Measurements from ENCODE around the gene ANO3. TPM values are rescaled to one million over a fixed set of nuclear protein-coding genes. Genes with fewer than 3 reads are reported as not detected.

ANO3 gene
- total and polyA plus RNA-seq, 2 donors (not counting 1 experiment from before 2014, with no cell fraction given), result not detected

- no peak for TF ChIP-seq EZH2 (IDR thresholded peaks at IDR 0.05; ENCODE audit: borderline replicate concordance, insufficient read depth, low read depth, low read length, poor library complexity, severe bottlenecking)
- TF ChIP-seq, protein P1, sequence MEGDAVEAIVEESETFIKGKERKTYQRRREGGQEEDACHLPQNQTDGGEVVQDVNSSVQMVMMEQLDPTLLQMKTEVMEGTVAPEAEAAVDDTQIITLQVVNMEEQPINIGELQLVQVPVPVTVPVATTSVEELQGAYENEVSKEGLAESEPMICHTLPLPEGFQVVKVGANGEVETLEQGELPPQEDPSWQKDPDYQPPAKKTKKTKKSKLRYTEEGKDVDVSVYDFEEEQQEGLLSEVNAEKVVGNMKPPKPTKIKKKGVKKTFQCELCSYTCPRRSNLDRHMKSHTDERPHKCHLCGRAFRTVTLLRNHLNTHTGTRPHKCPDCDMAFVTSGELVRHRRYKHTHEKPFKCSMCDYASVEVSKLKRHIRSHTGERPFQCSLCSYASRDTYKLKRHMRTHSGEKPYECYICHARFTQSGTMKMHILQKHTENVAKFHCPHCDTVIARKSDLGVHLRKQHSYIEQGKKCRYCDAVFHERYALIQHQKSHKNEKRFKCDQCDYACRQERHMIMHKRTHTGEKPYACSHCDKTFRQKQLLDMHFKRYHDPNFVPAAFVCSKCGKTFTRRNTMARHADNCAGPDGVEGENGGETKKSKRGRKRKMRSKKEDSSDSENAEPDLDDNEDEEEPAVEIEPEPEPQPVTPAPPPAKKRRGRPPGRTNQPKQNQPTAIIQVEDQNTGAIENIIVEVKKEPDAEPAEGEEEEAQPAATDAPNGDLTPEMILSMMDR (IDR thresholded peaks at IDR 0.05), result no peak
- no peaks in the 10 kb centered on the region for H4K20me1 ChIP-seq (ENCODE audit: control insufficient read depth, insufficient read depth, low read length, poor library complexity, severe bottlenecking)
- POLR2A ChIA-PET, result no interaction called here
These were observed 291.2 kb downstream of the ANO3 start for GRCh38 chr11:26623076-26623659.

DNA sequence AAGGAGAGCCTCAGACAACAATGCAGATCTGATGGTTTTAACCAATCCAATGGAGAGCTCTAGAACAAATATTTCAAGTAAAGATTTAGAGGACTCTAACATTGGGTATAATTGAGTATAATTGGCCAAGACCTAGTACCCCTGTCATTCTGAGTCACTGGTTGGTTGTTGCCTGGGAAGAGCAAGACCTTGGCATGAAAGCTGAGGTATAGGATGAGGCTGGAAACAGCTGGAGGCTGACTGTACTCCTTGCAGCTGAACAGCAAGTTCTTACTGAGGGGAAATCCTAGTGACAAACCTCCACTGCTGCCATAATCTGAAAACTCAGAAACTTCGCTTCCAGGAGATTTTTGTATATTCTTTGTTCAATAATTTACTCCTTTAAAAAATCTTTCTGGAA is 294.4 kb downstream of the ANO3 start:
- Histone ChIP-seq H2AFZ (ENCODE audit: insufficient read depth, low read depth, low read length, poor library complexity, severe bottlenecking) (no peak overlapping the region), H3K36me3 (replicated peaks in 1 of 2; ENCODE audit: control extremely low read depth in 1 of 2, control insufficient read depth in 1 of 2, extremely low read depth in 1 of 2, insufficient read depth in 2 of 2, low read length in 1 of 2) (no peaks in the 10 kb centered on the region), H4K20me1 (ENCODE audit: control insufficient read depth, insufficient read depth, low read length, poor library complexity, severe bottlenecking) (no peaks in the 10 kb centered on the region), H3K4me3 (ENCODE audit: control extremely low read depth in 1 of 5, extremely low read depth in 1 of 5, insufficient read depth in 1 of 5, low read depth in 2 of 5, low read length in 4 of 5) (no peak overlapping the region), H3K79me2 (ENCODE audit: control insufficient read depth, insufficient read depth, low read length) (no peaks in the 10 kb centered on the region), H3K4me2 (replicated peaks; ENCODE audit: low read depth, low read length, poor library complexity, severe bottlenecking) (no peak overlapping the region), H3K27me3 (replicated peaks in 1 of 4; ENCODE audit: control extremely low read depth in 1 of 4, control insufficient read depth in 3 of 4, insufficient read depth in 4 of 4, low read length in 3 of 4) (no peaks in the 10 kb centered on the region), H3K9me3 (ENCODE audit: control extremely low read depth in 1 of 3, control insufficient read depth in 2 of 3, insufficient read depth in 1 of 3, low read length in 2 of 3) (no peaks in the 10 kb centered on the region), H3K27ac (ENCODE audit: low read length in 2 of 2) (no peak overlapping the region), H3K4me1 (ENCODE audit: control insufficient read depth in 2 of 2, insufficient read depth in 2 of 2, low read length in 2 of 2) (no peaks in the 10 kb centered on the region), H3K9ac (ENCODE audit: low read length) (no peak overlapping the region)
- Mint-ChIP-seq H3K27me3 (no peaks in the 10 kb centered on the region), H3K27ac (no peak overlapping the region), H3K9me3 (ENCODE audit: insufficient read depth) (no peaks in the 10 kb centered on the region), H3K4me3 (no peak overlapping the region), H3K4me1 (no peaks in the 10 kb centered on the region)
- CTCF ChIA-PET, result no interaction called here
- ATAC-seq (ENCODE audit: low read depth), result no peak
- no peak for DNase-seq
- POLR2A ChIA-PET, result no interaction called here
- TF ChIP-seq EZH2 (IDR thresholded peaks at IDR 0.05; ENCODE audit: borderline replicate concordance, insufficient read depth, low read depth, low read length, poor library complexity, severe bottlenecking), result no peak
- TF ChIP-seq, protein P1 (IDR thresholded peaks at IDR 0.05), result no peak
- intact Hi-C loops (cut with micrococcal nuclease), result no loop called here
- WGBS (ENCODE audit: insufficient coverage), result no CpG with 5 or more reads among the region's 1 CpG

More at GRCh38 chr11:26623076-26623659, 291.2 kb downstream of the ANO3 start:
- CTCF ChIA-PET, result no interaction called here
- DNase-seq (no peak), ATAC-seq (ENCODE audit: low read depth) (no peak)
- H3K4me3 Mint-ChIP-seq, result no peak overlapping the region
- no peak overlapping the region for H3K9ac ChIP-seq (ENCODE audit: low read length)
- H2AFZ ChIP-seq (ENCODE audit: insufficient read depth, low read depth, low read length, poor library complexity, severe bottlenecking), result no peak overlapping the region
- H3K9me3 ChIP-seq (ENCODE audit: control extremely low read depth in 1 of 3, control insufficient read depth in 2 of 3, insufficient read depth in 1 of 3, low read length in 2 of 3), result no peaks in the 10 kb centered on the region
- H3K27ac ChIP-seq (ENCODE audit: low read length in 2 of 2), result no peak overlapping the region
- no peaks in the 10 kb centered on the region for H3K27me3 Mint-ChIP-seq
- intact Hi-C loops (cut with micrococcal nuclease), result no loop called here
- H3K27ac Mint-ChIP-seq, result no peak overlapping the region
- H3K36me3 ChIP-seq (replicated peaks in 1 of 2; ENCODE audit: control extremely low read depth in 1 of 2, control insufficient read depth in 1 of 2, extremely low read depth in 1 of 2, insufficient read depth in 2 of 2, low read length in 1 of 2), result no peaks in the 10 kb centered on the region
- H3K9me3 Mint-ChIP-seq (ENCODE audit: insufficient read depth), result no peaks in the 10 kb centered on the region
- no peaks in the 10 kb centered on the region for H3K4me1 ChIP-seq (ENCODE audit: control insufficient read depth in 2 of 2, insufficient read depth in 2 of 2, low read length in 2 of 2)
- H3K4me3 ChIP-seq (ENCODE audit: control extremely low read depth in 1 of 5, extremely low read depth in 1 of 5, insufficient read depth in 1 of 5, low read depth in 2 of 5, low read length in 4 of 5), result no peak overlapping the region
- no peaks in the 10 kb centered on the region for H3K79me2 ChIP-seq (ENCODE audit: control insufficient read depth, insufficient read depth, low read length)
- no peak overlapping the region for H3K4me2 ChIP-seq (replicated peaks; ENCODE audit: low read depth, low read length, poor library complexity, severe bottlenecking)
- no peaks in the 10 kb centered on the region for H3K4me1 Mint-ChIP-seq
- no CpG with 5 or more reads among the region's 2 CpGs for WGBS (ENCODE audit: insufficient coverage)
- no peaks in the 10 kb centered on the region for H3K27me3 ChIP-seq (replicated peaks in 1 of 4; ENCODE audit: control extremely low read depth in 1 of 4, control insufficient read depth in 3 of 4, insufficient read depth in 4 of 4, low read length in 3 of 4)
